Stimulated activated CD4-positive, alpha-beta T cell treated with anti-CD3 and anti-CD28 coated beads, Interleukin-12 subunit alpha, Interleukin-12 subunit beta, amount 100 ng/mL, for 24 hours (primary cell): ENCODE data around the gene SURF2.
A peak's percentile ranks its signal among the peaks of the same experiment; 100 is the strongest.

Experiments
- DNase-seq, 2 experiments: peaks; one replicate each; pipeline ENCODE4 v3.0.0-alpha.2; 2020; ENCODE audit warnings: low read depth in 2 of 2

The SURF2 gene

GRCh38 chr9:133401588-133401987 lies 45.2 kb downstream of the SURF2 start:
- DNase-seq, result no peak

- DNase-seq, result no peak
Observed at GRCh38 chr9:133402689-133403088, 46.3 kb downstream of the SURF2 start.

- peak; percentile 28 to 32 for DNase-seq
Observed at GRCh38 chr9:133403766-133404453, 47.6 kb downstream of the SURF2 start.

- DNase-seq, result no peak
Observed at GRCh38 chr9:133404454-133405002, 48.2 kb downstream of the SURF2 start.

GRCh38 chr9:133405508-133406438 lies 49.4 kb downstream of the SURF2 start:
- no peak for DNase-seq

- DNase-seq, result peak; percentile 65 to 76
Observed at GRCh38 chr9:133406480-133407307, 50.3 kb downstream of the SURF2 start.

GRCh38 chr9:133408042-133408441 lies 51.7 kb downstream of the SURF2 start:
- no peak for DNase-seq
